GM19193 (cell line): ENCODE measurements around the gene GMPR.

Source experiments
- POLR2A ChIP-seq: IDR thresholded peaks from 4 replicates; pipeline ENCODE4 v1.6.1; 2011; ENCODE audit not compliant: insufficient read depth, insufficient read length; ENCODE audit errors: extremely low read depth

Gene GMPR

DNA sequence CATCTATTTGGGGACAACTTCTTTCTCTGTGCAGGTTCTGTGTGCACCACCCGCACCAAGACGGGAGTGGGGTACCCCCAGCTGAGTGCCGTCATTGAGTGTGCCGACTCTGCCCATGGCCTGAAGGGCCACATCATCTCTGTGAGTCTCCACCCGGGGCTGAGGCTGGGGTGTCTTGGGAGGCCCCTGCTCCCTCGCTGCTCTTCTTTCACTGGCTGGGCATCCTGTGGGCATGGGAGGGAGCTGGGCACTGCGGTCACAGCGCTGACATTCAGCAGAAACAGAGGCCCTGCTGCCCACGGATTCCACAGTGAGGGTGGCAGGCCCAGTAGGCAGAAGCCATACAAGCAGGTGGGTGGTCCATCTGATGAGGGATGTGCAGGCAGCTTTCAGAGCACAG lies 40.4 kb downstream of the GMPR start:
- no peak for TF ChIP-seq POLR2A

DNA sequence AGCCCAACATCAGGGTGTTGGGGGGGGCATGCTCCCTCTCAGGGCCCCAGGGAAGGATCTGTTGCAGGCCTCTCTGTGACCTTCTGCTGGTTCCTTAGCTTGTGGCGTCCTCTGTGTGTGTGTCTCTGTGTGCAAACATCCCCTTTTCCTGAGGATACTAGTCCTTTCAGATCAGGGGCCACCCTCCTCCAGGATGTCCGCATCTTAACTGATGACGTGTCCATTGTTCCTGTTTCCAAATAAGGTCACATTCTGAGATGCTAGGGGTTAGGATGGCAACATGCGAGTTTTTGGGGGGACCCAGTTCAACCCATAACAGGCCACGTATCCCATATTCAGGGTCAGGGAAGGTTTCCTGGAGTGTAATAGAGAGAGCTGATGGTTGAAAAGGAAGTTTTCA lies 40.9 kb downstream of the GMPR start:
- no peak for TF ChIP-seq POLR2A

DNA sequence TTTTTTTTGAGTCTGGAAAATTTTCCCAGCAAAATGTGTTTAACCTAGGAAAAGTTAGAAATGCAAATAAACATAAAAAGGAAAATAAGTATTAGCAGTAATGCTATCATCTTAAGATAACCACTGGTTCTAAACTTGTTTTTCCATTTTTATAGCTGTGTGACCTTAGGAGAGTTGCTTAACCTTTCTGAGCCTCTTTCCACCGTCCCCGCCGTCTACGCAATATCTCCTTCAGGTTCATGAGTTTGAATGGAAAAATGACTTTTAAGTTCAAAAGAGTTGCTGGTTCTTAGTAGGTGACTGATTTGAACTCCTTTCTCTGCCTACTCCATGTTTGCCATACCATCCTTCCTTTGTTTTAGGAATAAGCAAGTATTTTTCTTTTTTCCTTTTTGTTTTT lies 44.0 kb downstream of the GMPR start:
- TF ChIP-seq POLR2A: no peak

DNA sequence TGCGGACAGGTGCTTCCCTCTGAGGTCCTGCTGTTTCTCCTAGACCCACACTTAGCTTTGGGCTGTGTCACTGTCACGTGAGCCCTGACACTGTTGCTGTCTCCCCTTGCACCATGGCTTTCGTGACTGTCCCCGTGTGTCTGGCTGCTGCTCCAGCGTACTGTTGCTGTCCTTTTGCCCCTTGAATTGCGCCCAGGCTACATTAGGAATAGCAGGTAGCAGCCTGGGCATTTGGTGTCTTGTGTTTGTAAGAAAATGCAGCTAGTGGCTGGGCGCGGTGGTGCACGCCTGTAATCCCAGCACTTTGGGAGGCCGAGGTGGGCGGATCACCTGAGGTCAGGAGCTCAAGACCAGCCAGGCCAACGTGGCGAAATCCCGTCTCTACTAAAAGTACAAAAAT lies 46.1 kb downstream of the GMPR start:
- TF ChIP-seq POLR2A: no peak

DNA sequence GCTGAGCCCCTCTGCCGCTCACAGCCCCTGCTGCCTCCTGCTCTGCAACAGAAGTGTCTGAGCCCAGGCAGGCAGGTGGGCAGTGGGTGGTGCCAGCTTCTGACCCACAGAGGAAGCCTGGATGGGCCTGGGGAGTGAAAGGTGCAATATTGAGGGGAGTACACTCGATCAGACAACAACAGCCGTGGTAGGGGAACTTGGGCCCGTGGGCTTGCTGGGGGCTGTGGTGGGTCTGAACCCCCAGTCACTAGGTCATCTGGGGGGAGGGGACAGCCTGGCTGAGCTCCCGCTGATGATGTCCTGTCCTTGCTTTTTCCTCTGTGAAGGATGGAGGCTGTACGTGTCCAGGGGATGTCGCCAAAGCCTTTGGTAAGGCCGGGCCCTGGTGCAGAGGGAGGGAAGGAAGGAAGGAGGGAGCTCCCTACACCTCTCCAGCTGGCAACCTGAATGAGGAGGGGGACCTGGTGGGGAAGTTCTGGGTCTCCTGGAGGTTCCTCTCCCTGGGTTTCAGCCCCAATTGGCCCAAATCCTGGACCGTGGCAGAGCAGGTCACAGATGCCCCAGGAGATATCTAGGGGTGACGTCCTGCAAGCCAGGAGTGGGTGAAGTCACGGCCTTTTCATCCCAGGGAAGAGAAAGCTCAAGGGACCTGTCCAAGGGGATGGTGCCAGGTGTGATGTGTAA lies 47.2 kb downstream of the GMPR start:
- TF ChIP-seq POLR2A: no peak

DNA sequence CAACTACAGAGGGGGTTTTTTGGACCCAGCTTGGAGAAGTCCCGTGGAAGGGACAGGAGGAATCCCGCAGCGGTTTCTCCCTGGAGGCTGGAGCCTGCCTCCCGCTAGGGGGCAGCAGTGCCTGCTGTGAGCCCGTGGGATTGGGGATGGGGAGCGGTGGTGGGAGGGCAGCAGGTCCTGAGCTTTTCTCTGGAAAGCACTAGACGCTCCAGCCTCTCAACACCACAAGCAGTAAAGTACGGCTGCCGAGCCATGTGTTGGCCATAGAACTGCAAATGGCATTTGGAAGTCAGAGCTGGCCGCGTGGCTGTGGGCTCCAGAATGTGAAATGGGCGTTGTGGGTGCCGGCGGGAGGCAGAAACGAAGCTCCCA lies 47.8 kb downstream of the GMPR start:
- no peak for TF ChIP-seq POLR2A

DNA sequence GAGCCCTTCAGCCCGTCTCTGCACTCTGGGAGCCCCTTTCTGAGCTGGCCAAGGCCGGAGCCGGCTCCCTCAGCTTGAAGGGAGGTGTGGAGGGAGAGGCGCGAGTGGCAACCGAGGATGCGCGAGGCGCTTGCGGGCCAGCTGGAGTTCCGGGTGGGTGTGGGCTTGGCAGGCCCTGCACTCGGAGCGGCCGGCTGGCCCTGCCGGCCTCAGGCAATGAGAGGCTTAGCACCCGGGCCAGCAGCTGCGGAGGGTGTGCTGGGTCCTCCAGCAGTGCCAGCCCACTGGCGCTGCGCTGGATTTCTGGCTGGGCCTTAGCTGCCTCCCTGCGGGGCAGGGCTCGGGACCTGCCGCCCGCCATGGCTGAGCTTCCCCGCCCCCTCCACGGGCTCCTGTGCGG lies 49.8 kb downstream of the GMPR start:
- no peak for TF ChIP-seq POLR2A

DNA sequence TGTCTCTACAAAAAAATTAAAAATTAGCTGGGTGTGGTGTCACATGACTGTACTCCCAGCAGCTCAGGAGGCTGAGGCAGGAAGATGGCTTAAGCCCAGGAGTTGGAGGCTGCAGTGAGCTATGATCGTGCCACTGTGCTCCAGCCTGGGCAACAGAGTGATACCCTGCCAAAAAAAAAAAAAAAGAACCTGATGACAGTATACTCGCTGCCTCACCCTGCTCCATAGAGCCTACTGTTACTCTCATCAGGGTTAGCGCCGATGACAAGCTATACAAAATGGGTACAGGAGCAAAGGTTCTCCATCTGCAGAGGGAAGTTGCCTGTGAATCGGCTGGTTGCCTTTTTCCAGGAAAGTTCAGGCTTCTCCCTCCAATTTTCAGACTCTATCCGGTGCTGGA lies 53.4 kb downstream of the GMPR start:
- TF ChIP-seq POLR2A: no peak

DNA sequence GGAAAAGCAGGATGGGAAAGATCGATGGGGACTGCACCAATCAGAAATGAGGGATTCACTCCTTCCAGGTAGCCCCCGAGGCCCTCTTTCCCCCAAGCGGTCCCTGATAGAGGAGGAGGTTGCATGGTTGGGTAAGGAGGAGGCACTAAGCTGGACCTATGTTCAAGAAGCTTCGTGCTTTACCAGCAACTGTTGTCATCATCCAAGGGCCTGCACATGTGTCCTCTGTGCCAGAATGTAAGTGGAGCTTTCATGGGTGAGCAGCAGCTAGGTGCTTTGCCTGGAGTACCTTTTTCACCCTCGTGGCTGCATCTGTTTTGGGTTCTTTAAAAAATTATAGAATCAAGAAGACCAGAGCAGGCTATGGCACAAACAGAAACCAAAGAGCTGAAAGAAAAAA lies 54.0 kb downstream of the GMPR start:
- no peak for TF ChIP-seq POLR2A

DNA sequence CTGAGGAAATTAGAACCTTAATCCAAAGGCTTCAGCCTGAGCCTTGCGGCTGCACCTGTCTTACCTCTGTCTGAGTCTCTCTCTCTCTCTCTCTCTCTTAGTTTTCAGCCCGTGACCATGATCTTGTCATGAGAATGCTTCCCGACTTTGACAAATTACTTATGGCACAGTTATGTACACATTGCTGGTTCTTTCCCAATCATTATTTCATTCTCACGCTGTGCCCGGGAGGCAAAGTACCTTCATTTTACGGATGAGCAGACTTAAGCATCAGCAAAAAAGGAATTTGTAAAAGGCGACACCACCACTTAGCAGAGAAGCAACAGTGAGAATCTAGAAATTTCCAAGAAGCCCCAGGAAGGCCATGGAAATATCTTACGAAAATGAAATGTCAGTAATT lies 54.6 kb downstream of the GMPR start:
- TF ChIP-seq POLR2A: no peak

DNA sequence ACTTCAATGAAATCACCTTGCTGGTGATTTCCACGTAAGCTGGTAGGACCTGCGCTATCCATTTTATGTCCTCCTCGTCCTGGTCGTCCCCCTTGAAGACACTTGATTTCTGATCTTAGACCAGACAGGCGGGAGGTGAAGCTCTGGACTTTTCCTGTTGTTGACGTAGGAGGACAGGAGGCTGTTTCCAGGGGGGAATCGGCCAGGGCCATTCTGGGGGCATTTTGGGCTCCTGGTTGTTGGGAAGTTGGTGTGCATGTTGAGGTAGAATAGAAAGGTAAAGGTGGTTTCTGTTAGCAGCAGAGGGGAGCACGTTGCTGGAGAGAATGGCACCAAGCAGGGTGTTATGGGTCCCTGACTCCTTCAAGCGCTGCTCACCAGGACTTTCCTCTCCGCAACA lies 56.0 kb downstream of the GMPR start:
- no peak for TF ChIP-seq POLR2A

DNA sequence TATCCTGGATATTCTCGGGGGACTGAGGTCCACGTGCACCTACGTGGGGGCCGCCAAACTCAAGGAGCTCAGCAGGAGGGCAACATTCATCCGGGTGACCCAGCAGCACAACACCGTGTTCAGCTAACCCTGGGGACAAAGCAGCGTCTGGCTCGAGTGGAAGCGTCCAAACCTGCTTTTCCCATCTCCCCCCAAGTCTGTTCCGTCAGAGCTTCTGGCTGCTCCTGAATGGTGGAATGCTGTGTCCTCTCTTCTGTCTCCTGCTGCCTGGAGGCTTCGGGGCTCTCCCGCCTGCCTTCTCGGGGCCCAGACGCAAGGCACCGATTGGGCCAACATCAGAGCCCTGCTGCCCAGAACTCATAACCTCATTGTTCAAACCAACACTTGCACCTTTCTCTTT lies 56.7 kb downstream of the GMPR start:
- TF ChIP-seq POLR2A: no peak

DNA sequence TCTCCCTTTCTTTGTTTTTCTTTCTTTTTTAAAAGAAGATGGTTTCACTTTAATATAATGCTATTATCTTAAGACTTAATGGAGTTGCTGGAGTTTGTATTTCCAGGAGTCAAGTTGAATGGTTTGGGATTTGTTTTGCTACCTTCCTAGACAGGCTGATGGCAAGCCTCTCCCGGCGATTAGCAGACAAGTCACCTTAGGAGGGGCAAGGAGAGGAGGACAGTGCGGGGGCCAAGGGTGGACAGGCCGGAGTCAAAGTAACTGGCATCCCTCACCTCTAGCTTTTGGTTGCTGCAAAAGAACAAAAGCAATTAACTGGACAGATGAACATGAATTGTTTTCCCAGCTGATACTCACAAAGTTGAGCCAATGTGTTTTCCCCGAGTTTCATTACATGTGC lies 57.1 kb downstream of the GMPR start:
- TF ChIP-seq POLR2A: no peak

DNA sequence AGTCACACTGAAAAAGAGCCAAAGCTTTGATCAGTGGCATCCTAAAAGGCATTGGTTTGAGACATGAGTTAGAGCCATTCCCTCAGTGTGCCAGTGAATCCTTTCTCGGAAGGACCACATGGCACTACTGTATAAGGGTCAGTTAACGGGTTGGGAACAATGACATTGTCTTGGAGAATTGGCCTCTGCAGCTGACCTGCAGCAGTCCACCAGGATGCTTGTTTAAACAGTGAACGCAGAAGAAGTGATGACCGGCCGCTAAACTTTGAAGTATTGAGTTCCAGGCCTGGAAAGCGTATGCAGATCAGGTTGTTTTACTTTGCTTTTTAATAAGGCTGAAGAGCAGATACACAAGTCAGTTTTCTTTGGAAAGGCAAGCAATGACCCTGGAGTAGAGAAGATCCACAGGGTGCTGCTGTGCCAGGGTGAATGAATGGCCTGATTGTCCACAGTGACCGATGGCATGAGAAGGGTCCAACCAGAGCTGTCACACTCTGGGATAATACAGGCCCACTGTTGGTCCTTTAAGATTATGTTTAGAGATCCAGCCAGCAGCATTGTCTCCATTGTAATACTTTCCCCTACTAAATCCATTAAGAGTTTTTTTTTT lies 57.8 kb downstream of the GMPR start:
- no peak for TF ChIP-seq POLR2A

DNA sequence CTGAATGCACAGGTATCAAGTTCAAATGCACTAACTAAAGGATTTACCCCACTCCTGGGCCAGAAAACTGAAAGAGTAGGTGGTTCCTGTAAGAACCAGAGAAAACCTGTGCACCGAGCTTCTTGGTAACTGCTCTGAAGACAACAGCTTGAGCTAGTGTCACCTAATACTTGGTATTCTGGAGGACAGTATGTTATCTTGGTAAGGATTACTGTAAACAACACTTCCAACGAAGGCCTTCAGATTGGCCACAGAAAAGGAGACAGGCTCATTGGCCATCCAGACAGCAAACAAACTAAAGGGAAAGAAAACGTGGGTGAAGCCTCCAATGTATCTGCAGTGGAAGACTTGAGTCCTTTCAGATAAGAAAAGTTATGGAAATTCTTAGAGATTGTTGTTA lies 61.5 kb downstream of the GMPR start:
- TF ChIP-seq POLR2A: no peak

DNA sequence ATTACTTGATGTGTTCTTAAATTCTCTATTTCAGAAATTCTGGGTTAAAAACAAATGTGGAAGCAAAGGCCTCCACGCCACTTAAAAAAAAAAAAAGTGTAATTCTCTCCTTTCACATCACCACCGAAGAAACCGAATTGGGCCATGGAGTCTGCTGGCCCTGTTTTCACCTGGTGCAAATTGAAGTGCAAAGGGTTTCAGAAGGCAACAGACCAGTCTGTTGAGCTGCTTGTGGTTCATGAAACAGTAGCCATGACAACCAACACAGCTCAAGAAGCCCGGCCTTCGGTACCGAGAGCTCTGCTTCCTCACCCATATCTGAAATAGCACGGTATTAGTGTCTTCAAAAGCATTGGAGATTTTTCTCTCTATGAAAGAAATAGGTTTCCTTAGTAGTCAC lies 63.1 kb downstream of the GMPR start:
- no peak for TF ChIP-seq POLR2A
